NCI-H2227 (cell line): ENCODE data around the gene IFITM5.
A peak's percentile ranks its signal among the peaks of the same experiment; 100 is the strongest.
"Not testable (repeated sequence)": the region's sequence is repeated elsewhere in the genome, so short reads cannot be mapped to it uniquely, and the experiment has no call there.

Experiments used
- DNase-seq: peaks from one replicate; lab custom pipeline; 2025; ENCODE audit not compliant: unreplicated experiment; lab: John Stamatoyannopoulos, UW

Gene IFITM5

GRCh38 chr11:313304-313786 is 14.0 kb upstream of the IFITM5 start:
- no peak for DNase-seq

- DNase-seq, result no peak
These were observed 12.9 kb upstream of the IFITM5 start for GRCh38 chr11:312092-312816.

DNA sequence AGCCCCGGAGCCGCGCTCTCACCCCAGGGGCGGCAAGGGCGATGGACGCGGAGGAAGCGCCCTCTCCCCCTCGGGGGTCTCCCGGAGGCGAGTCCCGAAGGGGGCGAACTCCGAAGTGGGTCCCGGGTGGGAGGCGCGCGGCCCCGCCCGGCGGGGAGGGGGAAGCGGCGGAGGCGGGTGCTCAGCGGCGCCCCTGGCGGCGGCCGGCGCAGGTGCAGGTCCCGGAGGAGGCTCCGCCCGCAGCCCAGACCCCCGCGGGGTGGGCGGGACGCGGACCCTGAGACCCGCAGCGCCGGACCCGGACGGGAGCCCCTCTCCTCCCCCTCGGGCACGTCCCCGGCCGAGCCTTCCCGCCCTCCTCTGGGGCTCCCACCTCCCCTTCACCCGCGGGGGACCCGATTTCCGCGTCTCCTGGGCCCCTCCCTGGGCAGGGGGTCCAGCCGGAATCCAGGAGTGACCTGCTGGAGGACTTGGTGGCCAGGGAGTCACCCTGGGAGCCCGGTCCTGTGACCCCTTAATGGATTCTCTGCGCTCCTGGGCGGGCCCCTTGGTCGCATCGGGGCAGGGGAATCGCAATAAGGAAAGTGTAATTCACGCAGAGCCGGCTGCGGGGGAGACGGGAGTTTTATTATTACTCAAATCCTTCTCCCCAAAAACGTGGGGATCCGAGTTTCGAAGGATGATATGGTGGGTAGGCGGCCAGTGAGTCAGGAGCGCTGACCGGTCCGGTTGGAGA is 11.9 kb upstream of the IFITM5 start:
- DNase-seq, result not testable (repeated sequence)

DNA sequence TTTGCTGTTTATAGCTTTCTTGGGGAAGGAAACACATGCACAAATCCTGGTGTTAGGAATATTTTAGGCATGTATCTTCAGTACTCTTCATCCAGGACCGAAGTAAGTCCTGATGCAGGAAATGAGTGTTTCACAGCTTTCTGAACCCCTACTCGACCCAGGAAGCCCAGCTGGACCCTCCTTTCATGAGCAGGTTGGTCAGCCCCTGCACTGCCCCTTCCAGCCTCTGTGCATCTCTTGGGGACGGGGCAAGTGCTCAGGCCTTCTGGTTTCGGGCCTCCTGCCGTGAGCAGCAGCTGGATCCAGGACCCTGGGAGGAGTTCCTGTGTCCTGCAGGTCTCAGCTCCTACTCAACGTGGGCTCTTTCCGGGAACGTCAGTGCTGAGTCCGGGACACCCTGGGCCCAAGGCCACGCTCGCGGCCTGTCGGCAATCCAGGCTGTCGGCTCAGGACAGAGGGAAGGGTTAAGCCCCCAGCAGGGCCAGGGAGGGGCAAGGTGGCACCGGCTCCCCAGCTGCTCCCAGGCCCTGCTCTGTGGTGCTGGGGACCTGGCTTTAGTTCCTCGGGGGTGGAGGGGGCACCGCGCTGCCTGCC is 10.8 kb upstream of the IFITM5 start:
- not testable (repeated sequence) for DNase-seq

- DNase-seq, result not testable (repeated sequence)
These were observed 9.7 kb upstream of the IFITM5 start for GRCh38 chr11:308740-309665.

GRCh38 chr11:307766-308708 is 8.7 kb upstream of the IFITM5 start, which contains the start of gene IFITM2:
Gene IFITM2 (plus strand): TSS chr11:307816. CDS start chr11:308193, 377 bp downstream.
- DNase-seq, result not testable (repeated sequence)

DNA sequence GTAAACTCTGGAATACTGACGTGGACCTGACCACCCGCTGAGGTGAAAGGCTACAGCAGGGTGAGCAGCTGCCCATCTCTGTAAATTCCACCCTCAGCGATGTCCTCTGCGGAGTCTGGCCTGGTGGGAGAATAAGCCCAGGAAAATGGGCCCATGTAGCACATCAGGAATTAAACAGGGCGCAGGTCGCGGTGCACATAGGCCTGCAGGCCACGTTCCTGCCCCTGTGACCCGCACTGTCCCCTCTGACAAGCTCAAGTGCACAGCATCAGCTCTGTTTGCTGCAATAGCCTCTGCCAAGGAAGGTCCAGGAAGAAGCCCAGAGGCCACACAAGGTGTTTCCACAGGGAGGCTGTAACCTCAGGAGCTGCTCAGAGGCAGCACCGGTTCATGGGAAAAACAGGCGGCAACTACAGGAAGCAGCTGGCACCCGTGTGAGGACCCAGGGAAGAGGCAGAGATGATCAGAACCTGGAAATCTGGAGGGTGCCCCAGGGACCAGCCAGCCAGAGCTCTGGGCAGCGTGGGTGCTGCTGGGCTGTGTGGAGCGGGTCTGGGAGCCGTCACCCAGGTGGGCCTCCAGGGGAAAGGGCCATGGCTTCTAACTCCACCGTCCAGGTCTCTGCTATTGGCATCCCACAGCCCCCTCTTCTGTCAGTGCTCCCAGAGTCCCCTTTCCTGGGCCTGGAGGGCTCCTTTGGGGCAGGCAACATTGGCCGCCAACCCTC is 7.5 kb upstream of the IFITM5 start:
- no peak for DNase-seq

GRCh38 chr11:305844-306211 is 6.5 kb upstream of the IFITM5 start:
- no peak for DNase-seq

DNA sequence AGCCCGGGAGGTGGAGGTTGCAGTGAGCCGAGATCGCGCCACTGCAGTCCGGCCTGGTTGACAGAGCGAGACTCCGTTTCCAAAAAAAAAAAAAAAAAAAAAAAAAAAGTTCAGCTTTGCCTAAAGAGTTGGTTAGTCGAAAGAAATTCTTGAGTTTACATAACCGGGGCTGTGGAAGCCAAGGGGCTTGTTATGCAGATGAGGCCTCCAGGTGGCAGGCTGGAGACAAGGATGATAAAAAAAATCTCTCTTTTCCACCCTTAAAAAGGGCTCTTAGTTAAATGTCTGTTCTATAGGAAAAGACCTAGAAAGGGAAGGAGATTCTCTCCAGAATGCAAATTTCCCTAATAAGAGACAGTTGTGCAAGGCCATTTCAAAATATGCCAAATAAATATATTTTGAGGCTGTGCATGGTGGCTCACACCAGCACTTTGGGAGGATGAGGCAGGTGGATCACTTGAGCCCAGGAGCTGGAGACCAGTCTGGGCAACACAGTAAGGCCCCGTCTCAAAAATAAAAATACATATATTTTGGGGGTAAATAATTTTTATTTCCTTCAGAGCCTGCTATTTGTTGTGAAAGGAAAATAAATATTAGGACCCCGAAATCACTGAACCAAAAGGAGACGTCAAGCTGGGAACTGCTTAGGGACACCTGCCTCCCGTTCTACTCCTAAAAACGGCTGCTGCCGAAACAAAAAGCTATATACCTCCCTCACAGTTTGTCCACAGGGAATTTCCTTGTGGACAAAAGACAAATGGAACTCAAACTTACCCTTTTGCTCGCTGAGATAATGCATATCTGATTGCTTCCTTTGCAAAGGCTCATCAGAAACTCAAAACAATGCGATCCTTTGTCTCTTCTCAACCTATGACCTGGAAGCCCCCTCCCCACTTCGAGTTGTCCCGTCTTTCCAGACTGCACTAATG is 5.9 kb upstream of the IFITM5 start:
- peak; percentile 67 for DNase-seq

- DNase-seq, result no peak
These were observed 4.8 kb upstream of the IFITM5 start for GRCh38 chr11:304061-304506.

- no peak for DNase-seq
These were observed 4.0 kb upstream of the IFITM5 start for GRCh38 chr11:303363-303762.

DNA sequence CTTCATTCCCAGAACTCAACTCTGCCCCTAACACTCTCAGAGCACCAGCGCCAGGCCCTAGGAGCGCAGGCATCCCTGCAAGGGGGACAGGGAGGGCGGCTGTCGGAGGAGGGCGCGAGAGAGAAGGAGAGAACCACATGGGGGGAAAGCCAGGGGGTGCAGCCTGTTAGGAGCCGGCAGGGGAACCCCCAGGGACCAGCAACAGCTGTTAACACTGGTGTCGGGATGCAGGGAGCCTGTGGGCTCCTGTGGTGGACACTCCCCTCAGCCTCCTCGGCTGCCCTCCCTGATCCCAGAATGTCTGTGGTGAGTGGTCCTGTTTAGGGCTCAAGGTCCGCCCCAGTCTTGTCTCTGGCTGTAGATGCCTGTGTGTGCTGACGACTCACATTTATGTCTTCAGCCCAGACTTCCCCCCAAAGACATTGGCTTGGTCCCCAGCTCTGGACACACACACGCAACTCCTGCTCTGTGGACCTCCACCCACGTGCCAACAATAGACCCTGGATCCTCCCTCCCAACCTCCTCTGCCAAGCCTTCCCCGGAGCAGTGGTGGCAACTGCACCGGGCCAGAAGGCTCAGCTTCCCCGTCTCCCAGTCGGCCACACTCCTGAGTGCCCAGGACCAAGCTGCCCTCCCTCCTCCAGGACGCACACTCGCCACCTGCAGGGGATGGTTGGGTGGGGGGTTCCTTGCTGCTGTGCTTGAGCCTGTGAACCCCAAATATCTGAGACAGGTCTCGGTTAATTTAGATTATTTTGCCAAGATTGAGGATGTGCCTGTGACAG is 817 bp upstream of the IFITM5 start:
- DNase-seq, result no peak

- DNase-seq, result no peak
These were observed 790 bp downstream of the IFITM5 start for GRCh38 chr11:298406-299065.

GRCh38 chr11:297586-298405 is 1.5 kb downstream of the IFITM5 start:
- no peak for DNase-seq

GRCh38 chr11:297051-297585 is 2.2 kb downstream of the IFITM5 start:
- DNase-seq, result no peak
